A549 (cell line): ENCODE data around the gene DOCK1.

ENCODE experiments used
- CEBPB ChIP-seq, 2 experiments: fragments of >200 bp in 1 of 2; sonication (Bioruptor Twin) in 1 of 2; formaldehyde crosslinking in 1 of 2; IDR thresholded peaks; 2 replicates each; pipeline ENCODE4 v1.6.1; 2012 to 2016
- ESRRA ChIP-seq: fragments of 150-350 bp; IDR thresholded peaks from 2 replicates; pipeline ENCODE4 v1.6.1; 2014; ENCODE audit warnings: mild to moderate bottlenecking, low read length, borderline replicate concordance
- SMC3 ChIP-seq: fragments of >200 bp; sonication (Bioruptor Twin); formaldehyde crosslinking; IDR thresholded peaks from 3 replicates; pipeline ENCODE4 v1.6.1; 2018; ENCODE audit warnings: inconsistent platforms
- TF ChIP-seq, protein P1 (sequence below): fragments of >200 bp; sonication (Bioruptor Twin); formaldehyde crosslinking; IDR thresholded peaks from 3 replicates; pipeline ENCODE4 v1.5.1; 2016
- TF ChIP-seq, protein P2 (sequence below): fragments of 250-450 bp; sonication (Bioruptor Pico); IDR thresholded peaks from 2 replicates; pipeline ENCODE4 v1.5.0; 2020; ENCODE audit warnings: low read depth, mild to moderate bottlenecking, moderate library complexity
- TF ChIP-seq, protein P3 (sequence below): fragments of 200-600 bp; sonication (generic); IDR thresholded peaks from 2 replicates; pipeline ENCODE4 v1.6.1; 2016; ENCODE audit warnings: antibody characterized with exemption, mild to moderate bottlenecking, moderate library complexity

DNA sequence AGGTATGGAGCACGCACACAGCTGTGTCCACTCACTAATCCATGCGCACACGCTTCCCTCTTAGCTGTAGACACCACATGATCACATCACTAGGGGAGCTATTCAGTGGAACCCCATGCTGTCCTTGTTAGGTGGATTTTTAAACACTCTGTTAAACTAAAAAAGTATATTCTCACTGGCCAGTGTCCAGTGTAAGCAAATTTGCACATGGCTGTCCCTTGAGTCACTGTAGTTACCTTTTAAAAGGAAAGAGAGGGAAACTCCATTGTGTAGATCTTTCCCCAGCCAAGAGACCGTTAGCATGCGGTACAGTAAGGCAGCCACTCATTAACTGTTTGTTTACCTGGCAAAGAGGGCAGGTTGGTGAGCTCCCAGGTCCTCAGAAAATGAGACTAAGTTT is 372.8 kb downstream of the DOCK1 start:
- TF ChIP-seq, protein P1, sequence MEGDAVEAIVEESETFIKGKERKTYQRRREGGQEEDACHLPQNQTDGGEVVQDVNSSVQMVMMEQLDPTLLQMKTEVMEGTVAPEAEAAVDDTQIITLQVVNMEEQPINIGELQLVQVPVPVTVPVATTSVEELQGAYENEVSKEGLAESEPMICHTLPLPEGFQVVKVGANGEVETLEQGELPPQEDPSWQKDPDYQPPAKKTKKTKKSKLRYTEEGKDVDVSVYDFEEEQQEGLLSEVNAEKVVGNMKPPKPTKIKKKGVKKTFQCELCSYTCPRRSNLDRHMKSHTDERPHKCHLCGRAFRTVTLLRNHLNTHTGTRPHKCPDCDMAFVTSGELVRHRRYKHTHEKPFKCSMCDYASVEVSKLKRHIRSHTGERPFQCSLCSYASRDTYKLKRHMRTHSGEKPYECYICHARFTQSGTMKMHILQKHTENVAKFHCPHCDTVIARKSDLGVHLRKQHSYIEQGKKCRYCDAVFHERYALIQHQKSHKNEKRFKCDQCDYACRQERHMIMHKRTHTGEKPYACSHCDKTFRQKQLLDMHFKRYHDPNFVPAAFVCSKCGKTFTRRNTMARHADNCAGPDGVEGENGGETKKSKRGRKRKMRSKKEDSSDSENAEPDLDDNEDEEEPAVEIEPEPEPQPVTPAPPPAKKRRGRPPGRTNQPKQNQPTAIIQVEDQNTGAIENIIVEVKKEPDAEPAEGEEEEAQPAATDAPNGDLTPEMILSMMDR: no peak
- TF ChIP-seq, protein P2, sequence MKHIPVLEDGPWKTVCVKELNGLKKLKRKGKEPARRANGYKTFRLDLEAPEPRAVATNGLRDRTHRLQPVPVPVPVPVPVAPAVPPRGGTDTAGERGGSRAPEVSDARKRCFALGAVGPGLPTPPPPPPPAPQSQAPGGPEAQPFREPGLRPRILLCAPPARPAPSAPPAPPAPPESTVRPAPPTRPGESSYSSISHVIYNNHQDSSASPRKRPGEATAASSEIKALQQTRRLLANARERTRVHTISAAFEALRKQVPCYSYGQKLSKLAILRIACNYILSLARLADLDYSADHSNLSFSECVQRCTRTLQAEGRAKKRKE (CRISPR knock-in tag): no peak
- TF ChIP-seq, protein P3, sequence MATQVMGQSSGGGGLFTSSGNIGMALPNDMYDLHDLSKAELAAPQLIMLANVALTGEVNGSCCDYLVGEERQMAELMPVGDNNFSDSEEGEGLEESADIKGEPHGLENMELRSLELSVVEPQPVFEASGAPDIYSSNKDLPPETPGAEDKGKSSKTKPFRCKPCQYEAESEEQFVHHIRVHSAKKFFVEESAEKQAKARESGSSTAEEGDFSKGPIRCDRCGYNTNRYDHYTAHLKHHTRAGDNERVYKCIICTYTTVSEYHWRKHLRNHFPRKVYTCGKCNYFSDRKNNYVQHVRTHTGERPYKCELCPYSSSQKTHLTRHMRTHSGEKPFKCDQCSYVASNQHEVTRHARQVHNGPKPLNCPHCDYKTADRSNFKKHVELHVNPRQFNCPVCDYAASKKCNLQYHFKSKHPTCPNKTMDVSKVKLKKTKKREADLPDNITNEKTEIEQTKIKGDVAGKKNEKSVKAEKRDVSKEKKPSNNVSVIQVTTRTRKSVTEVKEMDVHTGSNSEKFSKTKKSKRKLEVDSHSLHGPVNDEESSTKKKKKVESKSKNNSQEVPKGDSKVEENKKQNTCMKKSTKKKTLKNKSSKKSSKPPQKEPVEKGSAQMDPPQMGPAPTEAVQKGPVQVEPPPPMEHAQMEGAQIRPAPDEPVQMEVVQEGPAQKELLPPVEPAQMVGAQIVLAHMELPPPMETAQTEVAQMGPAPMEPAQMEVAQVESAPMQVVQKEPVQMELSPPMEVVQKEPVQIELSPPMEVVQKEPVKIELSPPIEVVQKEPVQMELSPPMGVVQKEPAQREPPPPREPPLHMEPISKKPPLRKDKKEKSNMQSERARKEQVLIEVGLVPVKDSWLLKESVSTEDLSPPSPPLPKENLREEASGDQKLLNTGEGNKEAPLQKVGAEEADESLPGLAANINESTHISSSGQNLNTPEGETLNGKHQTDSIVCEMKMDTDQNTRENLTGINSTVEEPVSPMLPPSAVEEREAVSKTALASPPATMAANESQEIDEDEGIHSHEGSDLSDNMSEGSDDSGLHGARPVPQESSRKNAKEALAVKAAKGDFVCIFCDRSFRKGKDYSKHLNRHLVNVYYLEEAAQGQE: no peak
- TF ChIP-seq CEBPB (IDR thresholded peaks at IDR 0.05) (no peak), ESRRA (no peak), SMC3 (no peak)
